HG02798 (cell line): ENCODE data around the gene CTDSPL.

Experiments used
- ATAC-seq: cut with Tn5 transposase; IDR thresholded peaks from one replicate; pipeline ENCODE4 v1.9.1; 2021; ENCODE audit warnings: mild to moderate bottlenecking; ENCODE audit not compliant: unreplicated experiment, poor library complexity

CTDSPL gene

DNA sequence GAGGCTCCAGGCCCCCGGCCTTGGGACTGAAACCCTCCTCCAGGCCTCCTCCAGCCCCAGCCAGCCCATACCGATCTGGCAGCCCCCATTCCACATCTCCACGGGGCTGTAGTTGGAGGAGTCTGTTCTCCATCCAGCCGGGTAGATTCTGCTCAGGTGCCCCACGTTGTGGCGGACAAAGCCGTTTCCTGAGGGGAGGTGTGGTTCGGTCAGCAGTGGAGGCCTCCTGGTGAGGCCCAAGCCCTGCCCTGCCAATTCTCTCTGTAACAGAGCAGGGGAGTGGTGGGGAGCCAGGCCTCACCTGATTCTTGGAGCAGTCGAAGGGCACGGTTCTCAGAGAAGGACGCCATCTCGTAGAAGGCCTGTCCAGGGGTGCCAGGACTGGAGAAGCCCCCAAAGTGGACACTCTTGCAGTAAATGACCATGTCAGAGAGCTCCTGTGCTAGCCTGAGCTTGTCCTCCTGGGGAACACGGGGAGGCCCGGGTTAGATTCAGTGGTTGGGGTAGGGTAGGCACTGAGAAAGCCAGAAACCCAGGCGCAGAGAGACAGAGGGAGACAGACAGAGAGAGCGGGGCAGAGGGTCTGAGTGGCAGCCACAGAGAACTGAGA is 147.4 kb downstream of the CTDSPL start:
- ATAC-seq, result no peak

- ATAC-seq, result no peak
These were observed 148.3 kb downstream of the CTDSPL start for GRCh38 chr3:38009807-38010591.

- no peak for ATAC-seq
These were observed 149.4 kb downstream of the CTDSPL start for GRCh38 chr3:38011111-38011510.

GRCh38 chr3:38015485-38015884 is 153.8 kb downstream of the CTDSPL start:
- ATAC-seq, result no peak

DNA sequence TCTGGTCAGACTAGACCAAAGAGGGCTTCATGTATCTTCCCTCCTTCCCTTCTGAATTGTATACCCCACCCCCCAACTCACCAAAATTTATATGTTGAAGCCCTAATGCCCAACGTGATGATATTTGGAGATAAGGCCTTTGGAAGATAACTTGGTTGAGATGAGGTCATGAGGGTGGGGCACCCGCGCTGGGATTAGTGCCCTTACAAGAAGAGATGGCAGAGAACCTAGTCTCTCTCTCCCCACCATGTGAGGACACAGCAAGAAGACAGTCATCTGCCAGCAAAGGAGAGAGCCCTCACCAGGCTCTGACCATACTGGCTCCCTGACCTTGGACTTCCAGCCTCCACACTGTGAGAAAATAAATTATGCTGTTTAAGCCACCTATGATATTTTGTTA is 154.3 kb downstream of the CTDSPL start:
- no peak for ATAC-seq

DNA sequence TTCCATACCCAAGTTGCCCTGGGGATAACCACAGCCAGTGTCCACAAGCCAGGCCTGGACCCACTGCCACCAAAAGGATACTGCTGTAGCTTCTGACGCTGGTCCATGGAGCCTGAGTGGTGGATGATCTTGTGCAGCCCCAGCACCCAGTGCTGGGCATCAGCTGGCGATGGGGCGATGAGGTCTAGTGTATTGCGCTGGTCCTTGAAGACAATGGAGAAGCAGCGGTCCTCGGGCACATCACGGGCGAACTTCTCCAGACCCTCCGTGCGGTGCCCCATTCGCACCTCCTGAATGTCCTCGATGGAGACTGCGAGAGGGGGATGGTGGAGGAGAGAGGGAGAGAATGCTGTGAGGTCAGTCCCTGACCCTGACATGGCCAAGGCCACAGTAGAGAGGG is 154.7 kb downstream of the CTDSPL start:
- no peak for ATAC-seq

DNA sequence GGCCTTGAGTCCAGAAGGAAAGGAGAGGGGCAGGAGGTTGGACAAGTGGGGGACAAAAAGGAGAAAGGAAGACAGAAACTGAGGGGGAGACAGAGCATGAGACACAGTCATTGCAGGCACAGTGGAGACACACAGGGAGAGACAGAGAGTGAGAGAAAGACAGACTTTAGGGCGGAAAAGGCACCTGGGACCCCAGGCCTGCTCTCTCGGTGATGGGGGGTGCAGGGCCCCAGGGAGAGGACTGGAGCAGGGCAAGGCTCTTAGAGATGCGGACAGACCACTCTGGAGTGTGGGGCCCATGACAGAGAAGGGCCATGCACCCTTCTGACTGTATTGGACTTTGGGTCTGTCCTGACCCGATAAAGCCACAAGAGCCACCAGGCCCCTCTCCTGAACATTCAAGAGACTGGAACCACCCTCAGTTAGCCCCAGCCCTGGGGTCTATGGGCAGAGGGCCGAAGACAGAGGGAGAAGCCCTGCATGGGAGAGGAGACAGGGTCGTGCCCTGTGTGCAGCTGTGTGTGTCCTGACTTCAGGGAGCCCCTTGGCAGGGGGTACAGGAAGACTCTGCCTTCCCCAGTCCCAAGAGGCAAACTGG is 155.3 kb downstream of the CTDSPL start:
- no peak for ATAC-seq

DNA sequence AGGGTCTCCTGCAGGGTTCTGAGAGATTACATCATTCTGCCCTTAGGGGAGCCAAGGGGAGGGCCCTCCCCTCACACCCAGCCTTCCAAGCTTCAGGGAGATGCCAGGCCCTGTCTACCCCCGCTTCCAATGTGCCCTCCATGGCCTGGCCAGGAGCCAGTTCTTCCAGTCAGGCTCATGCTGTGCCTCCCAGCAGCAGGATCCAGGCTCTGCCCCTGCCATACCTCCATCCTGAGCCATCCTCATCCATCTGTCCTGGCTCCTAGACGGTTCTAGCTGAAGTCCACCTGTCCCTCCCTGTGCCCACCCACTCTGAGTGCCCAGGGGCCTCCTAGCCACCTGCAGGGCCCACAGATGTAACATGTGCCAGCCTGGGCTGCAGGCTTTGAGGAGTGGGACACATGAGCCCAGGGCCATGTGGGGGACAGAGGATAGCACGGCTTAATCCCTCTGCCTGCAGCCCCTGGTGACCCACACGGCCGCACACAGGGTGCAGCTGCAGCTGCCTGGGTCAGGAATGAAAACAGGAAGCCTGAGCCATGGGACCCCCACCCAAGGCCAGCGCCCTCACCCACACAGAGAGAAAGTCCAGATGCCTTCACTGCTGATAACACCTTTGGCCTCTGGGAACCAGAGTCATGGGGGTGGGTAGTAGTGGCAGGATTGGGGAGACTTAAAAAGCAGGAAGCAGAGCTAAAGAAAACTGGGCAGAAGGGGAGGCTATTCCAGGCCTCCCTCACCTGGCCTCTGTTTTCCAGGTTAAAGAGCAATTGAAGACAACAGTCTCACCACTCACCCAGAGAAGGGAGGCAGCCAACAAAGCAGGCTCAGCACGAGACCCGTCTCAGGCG is 156.0 kb downstream of the CTDSPL start:
- ATAC-seq, result no peak

- ATAC-seq, result no peak
These were observed 156.9 kb downstream of the CTDSPL start for GRCh38 chr3:38018296-38019266.

DNA sequence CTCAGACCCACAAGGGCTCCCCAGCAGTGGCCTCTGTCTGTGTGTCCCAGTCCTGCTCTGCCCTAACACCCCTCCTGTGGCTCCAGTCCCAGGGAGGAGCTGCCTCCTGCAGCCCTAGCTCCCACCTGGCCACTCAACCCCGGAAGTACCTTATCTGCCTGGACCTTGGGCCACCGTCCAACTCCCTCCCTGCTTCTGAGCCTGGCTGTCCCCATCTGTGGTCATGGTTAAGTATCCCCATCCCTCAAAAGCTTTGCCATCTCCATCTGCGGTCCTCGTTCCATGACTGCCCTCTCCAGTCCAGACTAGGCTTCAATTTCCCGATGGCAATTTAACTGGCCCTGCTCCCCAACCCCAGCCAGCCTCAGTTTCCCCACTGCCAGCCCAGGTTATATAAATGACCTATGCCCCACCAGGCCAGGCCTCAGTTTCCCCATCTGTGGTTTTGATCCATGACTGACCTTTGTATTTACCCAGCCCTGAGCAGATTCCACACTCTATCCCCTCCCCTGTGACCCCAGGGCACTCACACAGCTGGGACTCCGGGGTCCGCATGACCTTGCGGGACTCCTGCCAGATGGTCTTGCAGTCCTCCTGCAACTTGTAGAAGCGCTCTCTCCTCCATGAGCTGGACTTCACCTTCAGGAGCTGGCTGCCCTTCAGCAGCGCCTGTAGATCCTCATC is 158.1 kb downstream of the CTDSPL start:
- ATAC-seq, result no peak

DNA sequence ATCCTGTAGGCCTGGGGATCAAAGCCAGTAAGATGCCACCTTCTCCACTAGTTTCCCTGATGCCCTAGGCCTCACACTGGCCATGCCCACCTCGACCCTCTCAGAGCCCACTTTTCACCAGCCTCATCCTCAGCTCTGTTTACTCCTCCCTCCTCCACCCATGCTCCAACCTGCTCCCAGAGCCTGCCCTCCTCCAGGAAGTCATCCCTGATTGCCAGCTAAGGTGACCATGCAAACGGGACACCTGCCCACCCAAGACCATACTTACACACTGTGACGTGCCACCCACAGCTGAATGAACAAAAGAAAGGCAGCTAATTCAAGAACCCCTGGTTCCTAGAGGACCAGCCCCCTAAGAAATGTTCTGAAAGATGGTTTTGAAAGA is 158.7 kb downstream of the CTDSPL start:
- ATAC-seq, result no peak

GRCh38 chr3:38021196-38021595 is 159.5 kb downstream of the CTDSPL start:
- no peak for ATAC-seq

- no peak for ATAC-seq
These were observed 160.6 kb downstream of the CTDSPL start for GRCh38 chr3:38022301-38022700.

GRCh38 chr3:38022896-38023709 is 161.4 kb downstream of the CTDSPL start:
- ATAC-seq, result no peak

DNA sequence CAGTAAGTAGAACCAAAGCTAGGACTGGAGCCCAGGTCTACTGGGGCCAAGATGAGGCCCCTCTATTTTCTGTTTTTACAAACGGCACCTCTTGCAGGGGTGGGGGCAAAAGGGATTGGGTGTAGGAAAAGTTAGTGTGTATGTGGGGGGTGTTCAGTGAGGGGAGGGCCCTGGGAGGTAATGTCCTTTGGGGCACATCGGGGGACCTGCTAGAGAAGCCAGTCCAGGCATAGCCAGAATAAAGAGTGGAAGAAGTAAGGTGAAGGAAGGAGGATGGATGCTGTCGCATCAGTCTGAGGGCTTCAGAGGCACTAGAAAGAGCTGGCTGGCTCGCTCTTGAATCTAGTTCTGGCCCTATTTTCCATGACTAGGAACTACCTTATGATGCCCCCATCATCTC is 165.2 kb downstream of the CTDSPL start:
- ATAC-seq, result no peak

DNA sequence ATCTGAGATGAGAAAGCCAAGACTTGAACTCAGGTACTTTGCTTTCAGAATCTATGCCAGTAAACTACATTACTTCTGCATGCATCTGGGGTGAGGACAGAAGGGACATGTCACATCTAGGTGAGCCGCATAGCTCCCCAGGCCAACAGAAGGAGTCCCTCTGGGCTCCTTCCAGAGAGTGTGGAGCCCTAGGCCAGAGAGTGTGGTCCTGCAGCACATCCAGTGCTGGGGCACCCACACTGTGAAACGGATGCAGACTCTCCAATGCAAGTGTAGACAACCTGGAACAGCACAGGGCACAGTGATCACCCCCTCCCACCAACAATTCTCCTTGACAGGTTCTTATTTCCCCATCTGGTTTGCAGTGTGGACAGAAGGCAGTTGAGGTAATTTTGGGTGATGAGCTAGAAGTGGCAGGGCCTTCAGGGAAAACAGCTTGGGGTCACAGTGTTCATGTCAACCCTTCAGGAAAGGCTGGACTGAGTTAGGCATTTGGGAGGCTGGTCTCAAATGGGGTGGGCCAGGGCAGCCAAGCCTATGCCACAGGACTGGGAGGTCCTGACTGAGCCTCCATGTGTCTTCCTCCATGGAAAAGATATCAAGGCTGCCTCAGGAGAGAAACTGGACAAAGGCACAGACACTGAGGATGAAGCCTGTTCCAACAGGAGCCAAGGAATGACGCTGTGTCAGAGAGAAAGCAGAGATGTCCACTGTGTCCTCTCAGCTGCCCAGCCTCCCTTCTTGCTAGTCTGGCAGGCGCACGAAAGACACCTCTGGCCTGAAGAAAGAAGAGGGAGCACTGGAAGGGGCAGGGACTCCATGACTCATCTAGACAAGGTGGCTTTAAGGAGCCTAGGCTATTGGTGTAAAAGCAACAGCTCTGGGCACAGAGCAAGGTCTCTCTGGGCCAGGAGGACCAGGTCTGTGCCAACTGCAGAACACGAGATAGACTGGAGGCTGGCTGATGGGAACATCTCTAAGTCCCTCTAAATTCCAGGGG is 166.1 kb downstream of the CTDSPL start:
- no peak for ATAC-seq
